HepG2 (cell line): ENCODE data around the gene AMPH. TPM values are rescaled to one million over a fixed set of nuclear protein-coding genes. Genes with fewer than 3 reads are reported as not detected.

Source experiments
- ATAC-seq: fragments of 200-7000 bp; cut with Tn5 transposase; 3 replicates; pipeline ENCODE4 v1.9.1; 2020; ENCODE audit warnings: mild to moderate bottlenecking, moderate library complexity
- BruUV-seq: library from RNA; stranded (reverse); fragments of 400-500 nt; replicated peaks from 2 replicates; lab custom pipeline; 2021; lab: Mats Ljungman, UMichigan
- CTCF ChIA-PET: fragments of 300-600 bp; formaldehyde crosslinking; extraction: SDS; loops from one replicate; lab custom pipeline; 2021; ENCODE audit warnings: low total read pairs, inconsistent platforms, low intra/inter-chr PET ratio; lab: Yijun Ruan, JAX
- POLR2A ChIA-PET: fragments of 350-600 bp; sonication (Branson Sonifier 250); formaldehyde crosslinking; loops from one replicate; lab custom pipeline; 2020; ENCODE audit warnings: antibody characterized with exemption, inconsistent platforms; lab: Yijun Ruan, JAX
- DNase-seq: peaks from one replicate; pipeline ENCODE4 v3.0.0-alpha.2; 2015; ENCODE audit warnings: low spot score
- FAIRE-seq: peaks from 3 replicates; lab custom pipeline; 2011; peaks lifted over from hg19 to GRCh38; lab: Jason Lieb, UNC
- H2AFZ ChIP-seq: one replicate; pipeline ENCODE4 v1.6.1; 2011; ENCODE audit warnings: low read length, inconsistent platforms
- H3K27ac ChIP-seq: fragments of 300-600 bp; 3 replicates; pipeline ENCODE4 v1.8.0; 2011; ENCODE audit warnings: mixed run types, mild to moderate bottlenecking, mixed read lengths, low read length, inconsistent platforms; ENCODE audit not compliant: insufficient read depth; ENCODE audit errors: extremely low read length
- H3K27me3 ChIP-seq, 2 experiments: fragments of 200-600 bp in 1 of 2; 2 replicates in 1 of 2; 3 replicates in 1 of 2; pipeline versions ENCODE4 v1.6.0 to v1.8.0; 2011; ENCODE audit warnings: low read length in 2 of 2, mild to moderate bottlenecking in 2 of 2, moderate library complexity in 2 of 2, inconsistent platforms in 1 of 2; ENCODE audit not compliant: insufficient read depth in 2 of 2, control insufficient read depth in 1 of 2
- H3K36me3 ChIP-seq, 2 experiments: fragments of 200-600 bp in 1 of 2; replicated peaks in 1 of 2; 2 replicates in 1 of 2; 3 replicates in 1 of 2; pipeline versions ENCODE4 v1.5.1 to v1.8.0; 2011; ENCODE audit warnings: low read length in 2 of 2, inconsistent platforms in 1 of 2; ENCODE audit not compliant: insufficient read depth in 2 of 2, control insufficient read depth in 1 of 2
- H3K4me1 ChIP-seq: 2 replicates; pipeline ENCODE4 v1.5.1; 2012; ENCODE audit warnings: low read length, inconsistent platforms; ENCODE audit not compliant: insufficient read depth
- H3K4me2 ChIP-seq: 2 replicates; pipeline ENCODE4 v1.6.0; 2011; ENCODE audit warnings: low read depth, low read length, inconsistent platforms
- H3K4me3 ChIP-seq, 3 experiments: fragments of 200-600 bp in 1 of 3; sonication (generic), shearing (Covaris generic) in 1 of 3; replicated peaks in 1 of 3; 2 replicates each; pipeline ENCODE4 v1.5.1; 2011 to 2016; ENCODE audit warnings: low read length in 3 of 3, inconsistent platforms in 2 of 3, low read depth in 2 of 3, mild to moderate bottlenecking in 2 of 3, control low read depth in 1 of 3, mixed read lengths in 1 of 3; ENCODE audit not compliant: insufficient read depth in 1 of 3
- H3K79me2 ChIP-seq: one replicate; pipeline ENCODE4 v1.6.1; 2011; ENCODE audit warnings: low read length, inconsistent platforms; ENCODE audit not compliant: insufficient read depth
- H3K9ac ChIP-seq: 2 replicates; pipeline ENCODE4 v1.6.0; 2011; ENCODE audit warnings: mild to moderate bottlenecking, low read depth, low read length, inconsistent platforms; ENCODE audit not compliant: insufficient read depth
- H3K9me3 ChIP-seq: 2 replicates; pipeline ENCODE4 v1.5.1; 2012; ENCODE audit warnings: mild to moderate bottlenecking, low read length
- H4K20me1 ChIP-seq: 2 replicates; pipeline ENCODE4 v1.6.0; 2011; ENCODE audit warnings: inconsistent platforms, mild to moderate bottlenecking, low read length, moderate library complexity; ENCODE audit not compliant: insufficient read depth
- HIVEP1 ChIP-seq: sonication (generic); formaldehyde crosslinking; IDR thresholded peaks from 2 replicates; pipeline ENCODE4 v1.4.0; 2020; ENCODE audit warnings: mild to moderate bottlenecking, missing genetic modification reagents
- MXD4 ChIP-seq: IDR thresholded peaks from 2 replicates; pipeline ENCODE4 v1.6.1; 2016; ENCODE audit warnings: mild to moderate bottlenecking, missing biosample characterization, missing genetic modification reagents
- NFE2 ChIP-seq: sonication (generic); formaldehyde crosslinking; IDR thresholded peaks from 2 replicates; pipeline ENCODE4 v1.4.0; 2020; ENCODE audit warnings: missing genetic modification reagents
- PHB2 ChIP-seq: fragments of 450-650 bp; IDR thresholded peaks from 2 replicates; pipeline ENCODE4 v1.6.1; 2018; ENCODE audit not compliant: partially characterized antibody
- RFX1 ChIP-seq: fragments of 450-650 bp; IDR thresholded peaks from 2 replicates; pipeline ENCODE4 v1.6.1; 2017
- RXRA ChIP-seq: sonication (generic); formaldehyde crosslinking; IDR thresholded peaks from 2 replicates; pipeline ENCODE4 v1.5.1; 2020; ENCODE audit warnings: missing genetic modification reagents
- SMARCE1 ChIP-seq: fragments of 450-650 bp; IDR thresholded peaks from 2 replicates; pipeline ENCODE4 v1.6.1; 2017; ENCODE audit warnings: borderline replicate concordance
- WIZ ChIP-seq: sonication (generic); formaldehyde crosslinking; IDR thresholded peaks from 2 replicates; pipeline ENCODE4 v1.5.1; 2020; ENCODE audit warnings: mild to moderate bottlenecking, missing genetic modification reagents
- ZNF256 ChIP-seq: sonication (generic); formaldehyde crosslinking; conservative IDR thresholded peaks from 2 replicates; pipeline ENCODE4 v1.4.0; 2020; ENCODE audit warnings: missing genetic modification reagents
- WGBS: methylation state at CpG from one replicate; pipeline ENCODE4 v1.1.6; 2017; ENCODE audit warnings: low lambda C conversion rate; 5-methylcytosine and 5-hydroxymethylcytosine counted together
- in situ Hi-C: cut with HindIII; loops from 2 replicates; pipeline ENCODE4 v1.10.0; 2017; ENCODE audit warnings: low pct_unique_long_range_greater_than_20kb; ENCODE audit not compliant: extremely low pct_ligation_motif_present
- intact Hi-C: fragments of 100-400 bp; cut with micrococcal nuclease; formaldehyde crosslinking; loops from one replicate; pipeline ENCODE4 v1.10.0; 2022; ENCODE audit not compliant: unreplicated experiment
- polyA plus RNA-seq, 8 experiments: library from polyadenylated mRNA; depleted of rRNA in 3 of 8; stranded (reverse) in 7 of 8; unstranded in 1 of 8; fragments of >200 nt; fragmentation: Illumina TruSeq in 4 of 8; extraction: Trizol in 4 of 8; gene quantifications; 2 replicates each; pipeline versions ENCODE4 v1.2.1 to v1.2.3, GENCODE V29; 2011 to 2016; ENCODE audit warnings: low read depth in 4 of 8, missing spikeins in 1 of 8, mixed read lengths in 1 of 8; ENCODE audit not compliant: insufficient read depth in 1 of 8
- total RNA-seq, 5 experiments: library from RNA; depleted of rRNA; stranded (reverse); fragments of >200 nt; fragmentation: Illumina TruSeq; extraction: Trizol; gene quantifications; 2 replicates each; pipeline ENCODE4 v1.2.3, GENCODE V29; 2016; ENCODE audit warnings: low read depth in 1 of 5
- TF ChIP-seq, protein P1 (sequence below): sonication (generic); formaldehyde crosslinking; IDR thresholded peaks from 2 replicates; pipeline ENCODE4 v1.8.1; 2023; ENCODE audit warnings: mild to moderate bottlenecking, missing genetic modification reagents

Gene AMPH
- total and polyA plus RNA-seq, 2 of the 13 experiments (the other 11 are each of a cell fraction or from before 2014, with no cell fraction given), result not detected

GRCh38 chr7:38429057-38429456 is 202.1 kb downstream of the AMPH start:
- CTCF ChIA-PET, result no interaction called here
- Histone ChIP-seq H3K27ac (no peak overlapping the region), H3K4me2 (no peak overlapping the region), H4K20me1 (no peaks in the 10 kb centered on the region), H3K27me3 (no peaks in the 10 kb centered on the region), H2AFZ (no peak overlapping the region), H3K4me3 (no peak overlapping the region), H3K9me3 (no peaks in the 10 kb centered on the region), H3K36me3 (no peaks in the 10 kb centered on the region)
- 14% methylated on average over 5 of the region's 7 CpGs for WGBS
- POLR2A ChIA-PET, result no interaction called here
- in situ Hi-C loops, result no loop called here
- TF ChIP-seq SMARCE1, result no peak
- TF ChIP-seq, all 625 proteins: peak for 0
- Histone ChIP-seq H3K79me2 (no peaks in the 10 kb centered on the region), H3K9ac (no peak overlapping the region), H3K4me1 (no peaks in the 10 kb centered on the region)
- intact Hi-C loops, result no loop called here
- FAIRE-seq, result no peak
- no peak for DNase-seq
- no peak for ATAC-seq
- BruUV-seq, result no TSS peak

DNA sequence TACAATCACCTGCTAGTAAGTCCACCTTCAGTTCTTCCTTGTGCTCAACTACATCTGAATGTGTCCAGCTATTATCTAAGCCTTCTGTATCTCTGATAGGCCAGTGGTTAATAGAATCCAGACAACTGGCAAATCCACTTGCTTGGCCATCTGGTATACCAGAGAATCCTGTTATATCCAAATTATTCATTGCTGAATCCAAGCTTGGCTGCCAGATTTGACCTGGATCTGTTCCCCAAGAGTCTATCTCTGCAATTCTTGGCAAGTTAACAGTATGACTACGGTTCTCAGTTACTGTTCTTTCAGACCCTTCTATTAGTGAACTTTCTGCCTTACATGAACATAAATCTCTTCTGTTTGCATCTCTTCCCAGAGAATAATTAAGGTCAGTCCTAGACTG is 203.1 kb downstream of the AMPH start:
- 6% methylated on average over 1 of the region's 1 CpG for WGBS
- in situ Hi-C loops (no loop called here), intact Hi-C loops (no loop called here)
- BruUV-seq, result no TSS peak
- Histone ChIP-seq H3K4me1 (no peaks in the 10 kb centered on the region), H3K27me3 (no peaks in the 10 kb centered on the region), H3K4me3 (no peak overlapping the region), H3K27ac (no peak overlapping the region), H3K36me3 (no peaks in the 10 kb centered on the region), H2AFZ (no peak overlapping the region), H4K20me1 (no peaks in the 10 kb centered on the region), H3K4me2 (no peak overlapping the region), H3K9me3 (no peaks in the 10 kb centered on the region), H3K79me2 (no peaks in the 10 kb centered on the region), H3K9ac (no peak overlapping the region)
- POLR2A ChIA-PET, result no interaction called here
- TF ChIP-seq HIVEP1 (no peak), PHB2 (no peak), ZNF256 (no peak), NFE2 (CRISPR knock-in tag) (no peak), MXD4 (no peak), WIZ (no peak), RFX1 (no peak), RXRA (CRISPR knock-in tag) (no peak)
- TF ChIP-seq, protein P1, sequence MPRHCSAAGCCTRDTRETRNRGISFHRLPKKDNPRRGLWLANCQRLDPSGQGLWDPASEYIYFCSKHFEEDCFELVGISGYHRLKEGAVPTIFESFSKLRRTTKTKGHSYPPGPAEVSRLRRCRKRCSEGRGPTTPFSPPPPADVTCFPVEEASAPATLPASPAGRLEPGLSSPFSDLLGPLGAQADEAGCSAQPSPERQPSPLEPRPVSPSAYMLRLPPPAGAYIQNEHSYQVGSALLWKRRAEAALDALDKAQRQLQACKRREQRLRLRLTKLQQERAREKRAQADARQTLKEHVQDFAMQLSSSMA (CRISPR knock-in tag), result no peak
- FAIRE-seq, result no peak
- CTCF ChIA-PET, result no interaction called here
- ATAC-seq, result no peak
- no peak for DNase-seq
